ENCODE measurements around the gene ABCA13. TPM values are rescaled to one million over a fixed set of nuclear protein-coding genes. Genes with fewer than 3 reads are reported as not detected.

Gene ABCA13
- total RNA-seq, 4 donors from 2014 or later: 0.38 to 9.8 (median 4.9) TPM

- no peak for DNase-seq
- Histone ChIP-seq H3K27ac (no peak overlapping the region), H3K4me1 (peaks cover 0 to 11% (median 0%) of the 10 kb centered on the region in 3 donors), H3K27me3 (no peaks in the 10 kb centered on the region), H3K36me3 (no peaks in the 10 kb centered on the region), H3K4me3 (no peak overlapping the region), H3K9me3 (no peaks in the 10 kb centered on the region)
- WGBS, 2 donors: 64 to 92% methylated on average over 1 of the region's 1 CpG
- intact Hi-C loops (cut with DNase I): no loop called here
- no peak for TF ChIP-seq POLR2A (IDR thresholded peaks at IDR 0.05)
- no peak for TF ChIP-seq CTCF (IDR thresholded peaks at IDR 0.05)
These were observed 42.0 kb downstream of the ABCA13 start for GRCh38 chr7:48213226-48213625.

DNA sequence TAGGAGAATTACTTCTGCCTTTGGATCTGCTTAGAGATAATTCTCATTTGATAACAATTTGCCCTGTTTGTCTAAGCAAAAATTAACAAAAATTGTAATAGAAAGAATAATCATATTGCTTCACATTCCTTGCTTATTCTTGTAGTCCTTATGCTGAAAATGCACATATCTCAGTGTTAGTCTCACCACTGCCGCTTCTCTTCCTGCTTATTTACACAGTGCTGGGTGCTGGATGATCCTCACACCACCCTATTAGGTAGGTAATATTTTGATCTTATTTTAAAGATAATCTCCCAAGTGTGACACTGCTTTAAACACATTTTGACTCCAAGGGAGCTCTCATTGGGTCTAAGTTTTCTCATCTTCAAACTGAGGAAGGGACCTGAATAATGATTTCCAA, 46.0 kb downstream of the ABCA13 start:
- intact Hi-C loops (cut with DNase I): no loop called here

GRCh38 chr7:48217753-48218152, 46.5 kb downstream of the ABCA13 start:
- no peak overlapping the region for H3K27ac ChIP-seq
- intact Hi-C loops (cut with DNase I): no loop called here
- no peak for TF ChIP-seq CTCF (IDR thresholded peaks at IDR 0.05)
- TF ChIP-seq POLR2A (IDR thresholded peaks at IDR 0.05): no peak

More for the DNA sequence above, 46.0 kb downstream of the ABCA13 start:
- DNase-seq: no peak
- TF ChIP-seq CTCF (IDR thresholded peaks at IDR 0.05) (no peak), POLR2A (IDR thresholded peaks at IDR 0.05) (no peak)
- Histone ChIP-seq H3K27me3 (no peaks in the 10 kb centered on the region), H3K27ac (no peak overlapping the region), H3K4me3 (no peak overlapping the region), H3K9me3 (no peaks in the 10 kb centered on the region), H3K4me1 (no peaks in the 10 kb centered on the region), H3K36me3 (no peaks in the 10 kb centered on the region)
- WGBS, 2 donors: 94 to 95% methylated on average over 1 of the region's 1 CpG

DNA sequence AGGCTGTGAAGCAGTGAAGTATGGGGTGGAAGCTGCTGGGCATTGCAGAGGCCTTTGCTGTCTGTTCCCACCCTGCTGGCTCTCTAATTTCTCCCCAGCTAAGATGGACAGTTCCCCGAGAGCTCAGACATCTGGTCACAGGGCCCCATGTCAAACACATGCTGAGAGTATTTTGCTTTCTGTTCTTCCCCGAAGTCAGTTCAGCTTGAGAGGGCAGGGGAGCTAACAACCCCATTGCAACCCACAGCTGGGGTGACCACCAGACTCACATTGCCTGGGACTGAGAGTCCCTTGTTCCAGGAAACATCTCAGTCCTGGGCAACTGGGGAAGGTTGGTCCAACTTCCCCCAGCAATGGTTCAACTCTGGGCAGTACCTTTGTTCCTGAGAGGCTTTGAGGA, 52.8 kb downstream of the ABCA13 start:
- 58 to 100% methylated on average over 2 of the region's 2 CpGs for WGBS, 2 donors
- no peak overlapping the region for H3K27ac ChIP-seq
- H3K4me3 ChIP-seq: no peak overlapping the region
- H3K27me3 ChIP-seq: no peaks in the 10 kb centered on the region
- no peak for DNase-seq
- intact Hi-C loops (cut with DNase I): no loop called here
- TF ChIP-seq CTCF (IDR thresholded peaks at IDR 0.05): no peak
- no peak for TF ChIP-seq POLR2A (IDR thresholded peaks at IDR 0.05)
- H3K9me3 ChIP-seq: no peaks in the 10 kb centered on the region
- no peaks in the 10 kb centered on the region for H3K36me3 ChIP-seq
- no peaks in the 10 kb centered on the region for H3K4me1 ChIP-seq

More at GRCh38 chr7:48217753-48218152, 46.5 kb downstream of the ABCA13 start:
- DNase-seq: no peak
- H3K4me1 ChIP-seq: no peaks in the 10 kb centered on the region
- H3K9me3 ChIP-seq: no peaks in the 10 kb centered on the region
- no peaks in the 10 kb centered on the region for H3K36me3 ChIP-seq
- no peak overlapping the region for H3K4me3 ChIP-seq
- H3K27me3 ChIP-seq: no peaks in the 10 kb centered on the region

GRCh38 chr7:48225101-48225500, 53.8 kb downstream of the ABCA13 start:
- no peaks in the 10 kb centered on the region for H3K4me1 ChIP-seq
- no peaks in the 10 kb centered on the region for H3K9me3 ChIP-seq
- intact Hi-C loops (cut with DNase I): no loop called here
- no peak overlapping the region for H3K27ac ChIP-seq
- 84 to 88% methylated on average over 4 of the region's 4 CpGs for WGBS, 2 donors
- no peaks in the 10 kb centered on the region for H3K27me3 ChIP-seq
- H3K4me3 ChIP-seq: no peak overlapping the region
- TF ChIP-seq POLR2A (IDR thresholded peaks at IDR 0.05): no peak
- TF ChIP-seq CTCF (IDR thresholded peaks at IDR 0.05): no peak
- H3K36me3 ChIP-seq: no peaks in the 10 kb centered on the region
- no peak for DNase-seq
